LNCaP clone FGC (cell line): ENCODE data around the gene CD7.

ENCODE experiments used
- DNase-seq: peaks from one replicate; pipeline ENCODE4 v3.0.0-alpha.2; 2011; ENCODE audit warnings: low read depth
- H3K4me3 ChIP-seq: 2 replicates; pipeline ENCODE4 v1.5.1; 2011; ENCODE audit warnings: mild to moderate bottlenecking, low read depth, low read length, control low read depth
- CTCF ChIP-seq: IDR thresholded peaks from 2 replicates; pipeline ENCODE4 v1.5.1; 2012; ENCODE audit warnings: mild to moderate bottlenecking; ENCODE audit not compliant: control insufficient read depth, insufficient read depth; ENCODE audit errors: extremely low read depth

Gene CD7

GRCh38 chr17:82315703-82316358 lies 1.6 kb downstream of the CD7 start:
- no peak overlapping the region for H3K4me3 ChIP-seq
- no peak for DNase-seq
- no peak for TF ChIP-seq CTCF

GRCh38 chr17:82314727-82315605 lies 2.4 kb downstream of the CD7 start:
- DNase-seq, result no peak
- TF ChIP-seq CTCF, result no peak
- no peak overlapping the region for H3K4me3 ChIP-seq

GRCh38 chr17:82314012-82314726 lies 3.2 kb downstream of the CD7 start:
- H3K4me3 ChIP-seq, result no peak overlapping the region
- no peak for DNase-seq
- no peak for TF ChIP-seq CTCF

- no peak for TF ChIP-seq CTCF
- DNase-seq, result no peak
- H3K4me3 ChIP-seq, result no peak overlapping the region
Measured at GRCh38 chr17:82313195-82314011, 4.0 kb downstream of the CD7 start.

- no peak overlapping the region for H3K4me3 ChIP-seq
- TF ChIP-seq CTCF, result no peak
- no peak for DNase-seq
Measured at GRCh38 chr17:82311971-82312370, 5.4 kb downstream of the CD7 start.

- no peak for TF ChIP-seq CTCF
- no peak overlapping the region for H3K4me3 ChIP-seq
- no peak for DNase-seq
Measured at GRCh38 chr17:82310877-82311276, 6.5 kb downstream of the CD7 start.
